SK-N-SH (cell line): ENCODE data around the gene CNGA3. TPM values are rescaled to one million over a fixed set of nuclear protein-coding genes. Genes with fewer than 3 reads are reported as not detected.

Experiments used
- CTCF ChIA-PET: fragments of 300-600, 350-600 bp; formaldehyde crosslinking; extraction: SDS; loops from one replicate; lab custom pipeline; 2021; lab: Yijun Ruan, JAX
- POLR2A ChIA-PET: fragments of 350-600 bp; sonication (Branson Sonifier 250); formaldehyde crosslinking; extraction: SDS; loops from one replicate; lab custom pipeline; 2020; ENCODE audit warnings: antibody characterized with exemption, inconsistent platforms; lab: Yijun Ruan, JAX
- DNase-seq: peaks from one replicate; pipeline ENCODE4 v3.0.0; 2012
- H2AFZ ChIP-seq: fragments of 200-600 bp; sonication (generic); 2 replicates; pipeline ENCODE4 v1.8.1; 2016; ENCODE audit warnings: antibody characterized with exemption, mild to moderate bottlenecking, low read depth
- H3F3A ChIP-seq: fragments of 200-600 bp; sonication (generic); replicated peaks from 2 replicates; pipeline ENCODE3; 2016; ENCODE audit warnings: antibody characterized with exemption, mild to moderate bottlenecking; ENCODE audit not compliant: insufficient read depth
- H3K27ac ChIP-seq, 2 experiments: fragments of 200-500 bp in 1 of 2; fragments of 200-600 bp in 1 of 2; sonication (Bioruptor generic) in 1 of 2; sonication (generic), shearing (Covaris generic) in 1 of 2; 2 replicates each; pipeline versions ENCODE4 v1.5.1 to v1.6.1; 2014 to 2016; ENCODE audit warnings: low read depth in 2 of 2, inconsistent platforms in 1 of 2, low read length in 1 of 2, mild to moderate bottlenecking in 1 of 2, mixed read lengths in 1 of 2
- H3K27me3 ChIP-seq: fragments of 200-600 bp; sonication (generic), shearing (Covaris generic); 2 replicates; pipeline ENCODE4 v1.6.1; 2016; ENCODE audit warnings: mixed run types; ENCODE audit not compliant: insufficient read depth
- H3K36me3 ChIP-seq, 2 experiments: fragments of 200-500 bp in 1 of 2; fragments of 200-600 bp in 1 of 2; sonication (Bioruptor generic) in 1 of 2; sonication (generic) in 1 of 2; replicated peaks in 1 of 2; 2 replicates each; pipeline versions ENCODE3 to v1.5.1; 2014 to 2016; ENCODE audit warnings: low read length in 1 of 2, mild to moderate bottlenecking in 1 of 2; ENCODE audit not compliant: insufficient read depth in 2 of 2, control insufficient read depth in 1 of 2
- H3K4me1 ChIP-seq, 2 experiments: fragments of 200-500 bp in 1 of 2; fragments of 200-600 bp in 1 of 2; sonication (Bioruptor generic) in 1 of 2; sonication (generic), shearing (Covaris generic) in 1 of 2; 2 replicates each; pipeline versions ENCODE4 v1.5.1 to v1.6.1; 2014 to 2016; ENCODE audit warnings: low read depth in 1 of 2, low read length in 1 of 2, mixed run types in 1 of 2; ENCODE audit not compliant: insufficient read depth in 2 of 2, control insufficient read depth in 1 of 2
- H3K4me2 ChIP-seq: fragments of 200-600 bp; sonication (generic), shearing (Covaris generic); 2 replicates; pipeline ENCODE4 v1.6.1; 2017; ENCODE audit warnings: mixed run types
- H3K4me3 ChIP-seq, 2 experiments: fragments of 200-500 bp in 1 of 2; fragments of 200-600 bp in 1 of 2; sonication (Bioruptor generic) in 1 of 2; sonication (generic), shearing (Covaris generic) in 1 of 2; 2 replicates each; pipeline versions ENCODE4 v1.5.1 to v1.8.1; 2014 to 2016; ENCODE audit warnings: low read depth in 2 of 2, inconsistent platforms in 1 of 2, low read length in 1 of 2, mild to moderate bottlenecking in 1 of 2, mixed read lengths in 1 of 2, moderate library complexity in 1 of 2
- H3K79me2 ChIP-seq: fragments of 200-600 bp; sonication (generic); 2 replicates; pipeline ENCODE4 v1.8.1; 2017; ENCODE audit warnings: mild to moderate bottlenecking; ENCODE audit not compliant: insufficient read depth
- H3K9ac ChIP-seq: fragments of 200-600 bp; sonication (generic); 2 replicates; pipeline ENCODE4 v1.6.1; 2017; ENCODE audit warnings: mixed run types
- H3K9me2 ChIP-seq: fragments of 200-600 bp; sonication (generic); 2 replicates; pipeline ENCODE4 v1.6.1; 2017; ENCODE audit warnings: mixed run types
- H3K9me3 ChIP-seq: fragments of 200-600 bp; sonication (generic); 2 replicates; pipeline ENCODE4 v1.6.1; 2017; ENCODE audit warnings: mixed run types, mild to moderate bottlenecking, moderate library complexity
- H4K20me1 ChIP-seq: fragments of 200-600 bp; sonication (generic); 2 replicates; pipeline ENCODE4 v1.6.1; 2017; ENCODE audit warnings: mild to moderate bottlenecking, mixed run types; ENCODE audit not compliant: insufficient read depth
- ELF1 ChIP-seq: IDR thresholded peaks from 2 replicates; pipeline ENCODE4 v1.4.0; 2012
- FOXM1 ChIP-seq: IDR thresholded peaks from 2 replicates; pipeline ENCODE4 v1.4.0; 2012; ENCODE audit warnings: low read depth, mild to moderate bottlenecking
- JUND ChIP-seq: IDR thresholded peaks from 2 replicates; pipeline ENCODE4 v1.4.0; 2012
- RCOR1 ChIP-seq: fragments of 150-350 bp; IDR thresholded peaks from 2 replicates; pipeline ENCODE4 v1.6.1; 2017; ENCODE audit warnings: antibody characterized with exemption, low read length
- RFX5 ChIP-seq: IDR thresholded peaks from 2 replicates; pipeline ENCODE4 v1.6.1; 2012; ENCODE audit warnings: mild to moderate bottlenecking, improper control_type of control experiment, low read length
- RXRA ChIP-seq: IDR thresholded peaks from 2 replicates; pipeline ENCODE4 v1.4.0; 2012; ENCODE audit warnings: low read depth, mild to moderate bottlenecking, borderline replicate concordance
- TAF1 ChIP-seq: IDR thresholded peaks from 2 replicates; pipeline ENCODE4 v1.6.1; 2012; ENCODE audit warnings: low read depth, mild to moderate bottlenecking, low read length, moderate library complexity, borderline replicate concordance
- WGBS: methylation state at CpG from one replicate; pipeline ENCODE4 v1.1.6; 2017; ENCODE audit warnings: low lambda C conversion rate; 5-methylcytosine and 5-hydroxymethylcytosine counted together
- polyA plus RNA-seq, 3 experiments: library from polyadenylated mRNA; depleted of rRNA; stranded (reverse); fragments of >200 nt; gene quantifications; 2 replicates each; pipeline ENCODE4 v1.2.3, GENCODE V29; 2012
- TF ChIP-seq, protein P1 (sequence below): IDR thresholded peaks from 2 replicates; pipeline ENCODE4; 2012
- TF ChIP-seq, protein P2 (sequence below): IDR thresholded peaks from 2 replicates; pipeline ENCODE4 v1.4.0; 2012; ENCODE audit warnings: low read depth, borderline replicate concordance
- TF ChIP-seq, protein P3 (sequence below): fragments of 200-600 bp; sonication (generic); IDR thresholded peaks from 2 replicates; pipeline ENCODE4 v1.6.1; 2017; ENCODE audit warnings: antibody characterized with exemption, mild to moderate bottlenecking, moderate library complexity
- TF ChIP-seq, protein P4 (sequence below): IDR thresholded peaks from 2 replicates; pipeline ENCODE4 v1.6.1; 2012; ENCODE audit warnings: mild to moderate bottlenecking, low read depth, low read length, moderate library complexity

CNGA3 gene
- polyA plus RNA-seq, 1 of the 3 experiments (the other 2 are of a cell fraction), result not detected

DNA sequence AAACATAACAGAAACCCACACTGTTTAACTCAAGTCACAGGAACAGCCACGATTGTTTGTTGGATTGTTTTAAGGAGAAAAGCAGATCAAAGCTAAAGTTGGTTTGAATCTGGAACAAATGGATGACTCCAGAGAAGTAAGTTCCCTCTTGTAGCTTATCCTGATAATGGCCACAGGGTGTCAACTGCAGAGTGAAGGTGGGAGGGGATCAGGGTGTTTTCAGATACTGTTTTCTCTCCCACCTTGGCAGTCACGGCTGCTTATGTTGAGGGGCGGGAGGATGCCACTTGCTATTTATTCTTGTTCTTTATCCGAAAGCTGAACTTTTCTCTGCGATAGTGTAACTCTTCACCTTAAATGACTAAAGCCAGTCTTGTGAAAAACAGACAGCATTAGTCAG lies 61.9 kb downstream of the CNGA3 start:
- Histone ChIP-seq H4K20me1 (no peaks in the 10 kb centered on the region), H3K9me3 (no peaks in the 10 kb centered on the region), H3K4me3 (no peak overlapping the region), H3K27ac (no peak overlapping the region), H3K9me2 (no peaks in the 10 kb centered on the region), H3K36me3 (no peaks in the 10 kb centered on the region), H3K4me2 (no peak overlapping the region), H2AFZ (no peak overlapping the region), H3F3A (no peaks in the 10 kb centered on the region), H3K9ac (no peak overlapping the region), H3K4me1 (no peaks in the 10 kb centered on the region; a peak in 1 of 4 replicates), H3K27me3 (no peaks in the 10 kb centered on the region), H3K79me2 (no peaks in the 10 kb centered on the region)
- ChIA-PET POLR2A (no interaction called here), CTCF (interaction anchor here (0.6 kb wide), 1 partner anchor 22 kb away, joined by 3 read pairs; no protein-coding TSS in a partner anchor)
- no peak for DNase-seq
- 79% methylated on average over 5 of the region's 5 CpGs for WGBS
- TF ChIP-seq, protein P1, sequence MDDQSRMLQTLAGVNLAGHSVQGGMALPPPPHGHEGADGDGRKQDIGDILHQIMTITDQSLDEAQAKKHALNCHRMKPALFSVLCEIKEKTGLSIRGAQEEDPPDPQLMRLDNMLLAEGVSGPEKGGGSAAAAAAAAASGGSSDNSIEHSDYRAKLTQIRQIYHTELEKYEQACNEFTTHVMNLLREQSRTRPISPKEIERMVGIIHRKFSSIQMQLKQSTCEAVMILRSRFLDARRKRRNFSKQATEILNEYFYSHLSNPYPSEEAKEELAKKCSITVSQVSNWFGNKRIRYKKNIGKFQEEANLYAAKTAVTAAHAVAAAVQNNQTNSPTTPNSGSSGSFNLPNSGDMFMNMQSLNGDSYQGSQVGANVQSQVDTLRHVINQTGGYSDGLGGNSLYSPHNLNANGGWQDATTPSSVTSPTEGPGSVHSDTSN, result no peak
- no peak for TF ChIP-seq RXRA
- TF ChIP-seq FOXM1, result no peak
- TF ChIP-seq, protein P2, sequence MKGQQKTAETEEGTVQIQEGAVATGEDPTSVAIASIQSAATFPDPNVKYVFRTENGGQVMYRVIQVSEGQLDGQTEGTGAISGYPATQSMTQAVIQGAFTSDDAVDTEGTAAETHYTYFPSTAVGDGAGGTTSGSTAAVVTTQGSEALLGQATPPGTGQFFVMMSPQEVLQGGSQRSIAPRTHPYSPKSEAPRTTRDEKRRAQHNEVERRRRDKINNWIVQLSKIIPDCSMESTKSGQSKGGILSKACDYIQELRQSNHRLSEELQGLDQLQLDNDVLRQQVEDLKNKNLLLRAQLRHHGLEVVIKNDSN, result no peak
- TF ChIP-seq TAF1, result no peak
- no peak for TF ChIP-seq RCOR1
- TF ChIP-seq, protein P3, sequence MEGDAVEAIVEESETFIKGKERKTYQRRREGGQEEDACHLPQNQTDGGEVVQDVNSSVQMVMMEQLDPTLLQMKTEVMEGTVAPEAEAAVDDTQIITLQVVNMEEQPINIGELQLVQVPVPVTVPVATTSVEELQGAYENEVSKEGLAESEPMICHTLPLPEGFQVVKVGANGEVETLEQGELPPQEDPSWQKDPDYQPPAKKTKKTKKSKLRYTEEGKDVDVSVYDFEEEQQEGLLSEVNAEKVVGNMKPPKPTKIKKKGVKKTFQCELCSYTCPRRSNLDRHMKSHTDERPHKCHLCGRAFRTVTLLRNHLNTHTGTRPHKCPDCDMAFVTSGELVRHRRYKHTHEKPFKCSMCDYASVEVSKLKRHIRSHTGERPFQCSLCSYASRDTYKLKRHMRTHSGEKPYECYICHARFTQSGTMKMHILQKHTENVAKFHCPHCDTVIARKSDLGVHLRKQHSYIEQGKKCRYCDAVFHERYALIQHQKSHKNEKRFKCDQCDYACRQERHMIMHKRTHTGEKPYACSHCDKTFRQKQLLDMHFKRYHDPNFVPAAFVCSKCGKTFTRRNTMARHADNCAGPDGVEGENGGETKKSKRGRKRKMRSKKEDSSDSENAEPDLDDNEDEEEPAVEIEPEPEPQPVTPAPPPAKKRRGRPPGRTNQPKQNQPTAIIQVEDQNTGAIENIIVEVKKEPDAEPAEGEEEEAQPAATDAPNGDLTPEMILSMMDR, result no peak
- TF ChIP-seq, protein P4, sequence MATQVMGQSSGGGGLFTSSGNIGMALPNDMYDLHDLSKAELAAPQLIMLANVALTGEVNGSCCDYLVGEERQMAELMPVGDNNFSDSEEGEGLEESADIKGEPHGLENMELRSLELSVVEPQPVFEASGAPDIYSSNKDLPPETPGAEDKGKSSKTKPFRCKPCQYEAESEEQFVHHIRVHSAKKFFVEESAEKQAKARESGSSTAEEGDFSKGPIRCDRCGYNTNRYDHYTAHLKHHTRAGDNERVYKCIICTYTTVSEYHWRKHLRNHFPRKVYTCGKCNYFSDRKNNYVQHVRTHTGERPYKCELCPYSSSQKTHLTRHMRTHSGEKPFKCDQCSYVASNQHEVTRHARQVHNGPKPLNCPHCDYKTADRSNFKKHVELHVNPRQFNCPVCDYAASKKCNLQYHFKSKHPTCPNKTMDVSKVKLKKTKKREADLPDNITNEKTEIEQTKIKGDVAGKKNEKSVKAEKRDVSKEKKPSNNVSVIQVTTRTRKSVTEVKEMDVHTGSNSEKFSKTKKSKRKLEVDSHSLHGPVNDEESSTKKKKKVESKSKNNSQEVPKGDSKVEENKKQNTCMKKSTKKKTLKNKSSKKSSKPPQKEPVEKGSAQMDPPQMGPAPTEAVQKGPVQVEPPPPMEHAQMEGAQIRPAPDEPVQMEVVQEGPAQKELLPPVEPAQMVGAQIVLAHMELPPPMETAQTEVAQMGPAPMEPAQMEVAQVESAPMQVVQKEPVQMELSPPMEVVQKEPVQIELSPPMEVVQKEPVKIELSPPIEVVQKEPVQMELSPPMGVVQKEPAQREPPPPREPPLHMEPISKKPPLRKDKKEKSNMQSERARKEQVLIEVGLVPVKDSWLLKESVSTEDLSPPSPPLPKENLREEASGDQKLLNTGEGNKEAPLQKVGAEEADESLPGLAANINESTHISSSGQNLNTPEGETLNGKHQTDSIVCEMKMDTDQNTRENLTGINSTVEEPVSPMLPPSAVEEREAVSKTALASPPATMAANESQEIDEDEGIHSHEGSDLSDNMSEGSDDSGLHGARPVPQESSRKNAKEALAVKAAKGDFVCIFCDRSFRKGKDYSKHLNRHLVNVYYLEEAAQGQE, result no peak
- TF ChIP-seq RFX5, result no peak
- no peak for TF ChIP-seq JUND
- TF ChIP-seq ELF1, result no peak
